HG03442 (cell line): ENCODE results near the gene ICAM3.

Experiments
- ATAC-seq: cut with Tn5 transposase; IDR thresholded peaks from one replicate; pipeline ENCODE4 v1.9.1; 2021; ENCODE audit warnings: mild to moderate bottlenecking, moderate library complexity; ENCODE audit not compliant: unreplicated experiment

The ICAM3 gene

DNA sequence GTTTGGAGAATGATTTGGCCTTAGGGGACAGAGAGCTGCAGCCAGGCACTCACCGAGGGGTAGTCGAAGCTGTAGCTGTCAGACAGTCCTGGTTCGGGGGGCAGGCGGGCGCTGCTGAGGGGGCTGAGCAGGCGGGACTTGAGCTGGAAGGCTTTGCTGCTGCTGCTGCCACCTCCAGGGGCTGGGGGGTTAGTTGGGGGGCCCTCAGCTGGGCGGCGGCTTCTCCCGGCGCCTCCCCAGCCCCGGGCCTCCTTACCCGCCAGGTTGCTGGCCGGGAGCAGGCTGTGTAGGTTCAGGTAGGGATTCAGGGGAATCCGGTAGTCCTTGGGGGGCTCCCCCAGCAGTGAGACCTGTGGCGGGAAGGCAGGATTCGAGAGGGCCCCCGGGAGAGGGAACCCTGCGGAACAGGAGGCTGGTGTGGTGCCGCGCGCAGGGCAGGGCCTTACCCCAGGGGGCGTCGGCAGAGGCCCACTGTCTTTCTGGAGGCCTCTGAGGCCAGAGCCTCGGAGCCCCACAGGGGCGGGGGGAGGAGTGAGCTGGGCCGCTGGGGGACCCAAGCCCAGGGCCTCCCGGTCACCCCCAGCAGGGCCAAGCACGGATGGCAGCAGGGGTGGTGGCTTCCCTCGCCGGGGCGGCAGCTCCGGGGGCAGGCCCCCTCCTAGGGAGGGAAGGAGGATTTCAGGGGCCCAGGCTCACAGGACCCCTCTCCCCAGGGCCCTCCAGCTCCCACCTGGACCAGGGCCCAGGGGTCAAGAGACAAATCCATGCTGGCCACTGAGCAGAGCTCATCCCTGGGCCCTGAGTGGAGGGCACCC, 18.6 kb downstream of the ICAM3 start:
- no peak for ATAC-seq

DNA sequence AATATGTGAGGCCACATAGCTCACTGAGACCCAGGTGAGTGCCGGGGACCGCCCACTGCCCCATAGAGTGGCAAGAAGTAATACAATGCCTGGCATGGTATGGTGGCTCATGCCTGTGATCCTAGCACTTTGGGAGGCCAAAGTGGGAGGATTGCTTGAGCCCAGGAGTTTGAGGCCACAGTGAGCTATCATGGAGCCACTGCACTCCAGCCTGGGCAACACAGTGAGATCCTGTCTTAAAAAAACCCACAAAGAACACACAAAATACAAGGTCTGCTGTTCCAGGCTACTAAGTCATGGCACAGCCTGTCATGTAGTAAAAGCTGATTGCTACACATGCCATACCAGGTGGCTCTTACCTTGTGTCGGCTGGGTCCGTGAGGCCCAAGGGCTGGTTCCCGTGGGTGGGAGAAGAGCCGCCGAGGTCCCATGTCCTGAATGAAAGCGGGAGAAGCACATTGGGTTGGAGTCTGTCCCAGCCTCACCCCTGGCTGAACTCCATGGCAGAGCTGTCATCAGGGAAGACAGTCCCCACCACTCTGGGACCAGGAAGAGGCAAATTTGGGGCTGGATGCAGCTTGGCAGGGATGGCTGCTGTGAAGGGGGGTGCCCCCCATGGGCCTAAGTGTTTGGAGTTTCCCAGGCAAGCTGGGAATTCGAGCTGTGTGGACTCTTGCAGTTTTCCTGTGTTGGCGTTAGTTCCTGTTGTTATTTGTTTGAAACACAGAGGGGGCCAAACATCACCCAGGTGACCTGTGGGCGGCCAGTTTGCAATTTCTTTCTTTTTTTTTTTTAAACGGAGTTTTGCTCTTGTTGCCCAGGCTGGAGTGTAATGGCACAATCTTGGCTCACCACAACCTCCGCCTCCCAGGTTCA, 20.4 kb downstream of the ICAM3 start:
- no peak for ATAC-seq

DNA sequence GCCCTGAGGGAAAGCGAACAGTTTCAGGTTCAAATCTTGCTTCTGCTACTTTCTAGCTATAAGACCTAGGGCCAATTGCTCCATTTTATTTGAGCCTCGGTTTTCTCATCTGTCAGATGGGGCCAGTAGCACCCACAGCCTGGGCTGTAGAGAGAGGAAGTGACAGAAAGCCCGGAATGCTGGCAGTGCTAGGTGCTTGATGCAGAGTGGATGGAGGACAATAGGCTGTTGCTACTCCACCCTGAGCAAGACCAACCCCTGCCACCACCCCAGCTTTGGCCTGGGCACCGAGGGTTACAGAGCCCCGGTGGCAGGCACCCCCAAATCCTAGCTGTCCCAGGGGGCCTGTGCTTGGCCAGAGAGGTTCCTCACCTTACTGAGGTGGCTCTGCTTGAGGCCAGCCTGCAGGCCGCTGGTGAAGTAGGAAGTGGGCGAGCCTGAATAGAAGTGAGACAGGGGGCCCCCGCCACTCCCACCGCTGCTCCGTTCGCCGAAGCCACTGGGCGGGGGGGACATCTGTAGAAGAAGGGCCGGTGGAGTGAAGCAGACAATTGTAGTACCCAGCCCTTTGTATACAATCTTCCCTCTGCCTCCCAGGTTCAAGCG, 21.5 kb downstream of the ICAM3 start:
- no peak for ATAC-seq

DNA sequence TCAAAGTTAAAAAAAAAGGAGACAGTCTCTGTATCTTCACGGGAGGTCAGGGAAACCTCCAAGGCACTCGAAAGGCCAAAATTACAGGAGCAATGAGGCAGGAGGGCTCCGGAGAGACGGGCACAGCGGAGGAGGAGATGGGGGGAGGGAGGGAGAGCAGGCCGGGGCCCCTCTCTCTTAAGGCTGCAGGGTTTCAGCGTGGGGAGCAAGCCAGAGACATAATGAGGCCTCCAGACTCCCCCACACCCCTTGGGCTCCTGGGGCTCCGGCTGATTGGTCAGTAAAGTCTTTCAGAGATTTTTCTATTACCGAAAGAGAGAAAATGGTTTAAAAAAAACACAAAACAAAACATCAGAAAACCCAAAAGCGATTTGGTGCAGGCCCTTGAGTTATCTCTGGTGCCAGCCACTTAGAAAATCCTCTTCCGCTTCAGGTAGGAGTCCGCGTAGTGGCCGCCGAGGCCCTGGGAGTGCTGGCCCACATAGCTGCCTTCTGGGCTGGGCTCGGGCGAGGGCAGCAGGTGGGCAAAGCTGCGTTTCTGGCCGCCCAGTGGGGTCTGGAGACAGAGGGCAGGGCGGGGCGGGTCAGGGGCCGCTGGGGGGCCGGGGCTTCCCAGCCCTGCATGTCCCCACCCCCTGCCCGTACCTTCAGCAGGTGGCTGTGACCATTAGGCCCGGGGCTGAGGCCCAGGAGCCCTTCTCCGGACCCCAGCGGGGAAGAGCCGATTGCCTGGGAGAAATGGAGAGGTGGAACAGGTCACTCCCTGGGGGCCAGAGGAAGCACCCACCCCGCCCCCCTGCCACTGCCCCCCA, 22.2 kb downstream of the ICAM3 start:
- ATAC-seq: no peak

DNA sequence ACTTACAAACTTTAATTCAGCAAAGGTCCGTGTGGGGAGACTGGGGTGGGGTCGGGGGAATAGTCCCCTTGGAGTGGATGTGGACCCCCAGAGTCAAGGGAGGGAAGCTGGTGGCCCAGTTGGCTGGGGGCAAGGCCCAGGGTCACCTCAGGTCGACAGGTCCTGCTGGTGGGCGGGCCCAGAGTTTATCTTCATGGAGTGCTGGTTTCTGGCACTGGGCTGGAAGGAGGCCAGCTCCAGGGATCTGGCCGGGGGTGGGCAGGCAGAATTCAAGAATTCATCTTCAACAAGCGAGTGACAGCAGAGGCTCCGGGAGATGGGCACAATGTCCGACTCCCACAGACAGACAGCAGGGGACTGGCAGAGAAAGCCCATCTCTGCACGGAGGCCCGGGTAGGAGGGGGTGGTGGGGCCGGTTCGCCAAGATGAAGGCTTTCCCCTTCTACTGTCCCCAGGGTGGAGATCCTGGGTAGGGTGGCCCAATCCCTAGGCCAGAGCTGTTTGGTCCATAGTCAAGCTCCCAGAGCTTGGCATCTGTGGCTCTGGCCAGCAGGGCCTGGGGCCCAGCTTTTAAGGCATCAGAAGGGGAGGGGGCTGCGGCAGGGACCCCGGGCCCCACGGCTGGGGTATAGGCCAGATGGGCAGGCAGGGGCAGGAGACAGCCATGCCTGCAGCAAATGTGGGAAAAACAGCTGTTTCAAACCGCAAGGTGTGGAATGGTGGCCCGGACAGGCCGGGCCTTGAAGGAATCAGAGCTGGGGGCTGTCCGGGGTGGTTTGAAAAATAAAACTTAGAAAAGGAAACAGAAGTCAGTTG, 23.0 kb downstream of the ICAM3 start:
- ATAC-seq: no peak

DNA sequence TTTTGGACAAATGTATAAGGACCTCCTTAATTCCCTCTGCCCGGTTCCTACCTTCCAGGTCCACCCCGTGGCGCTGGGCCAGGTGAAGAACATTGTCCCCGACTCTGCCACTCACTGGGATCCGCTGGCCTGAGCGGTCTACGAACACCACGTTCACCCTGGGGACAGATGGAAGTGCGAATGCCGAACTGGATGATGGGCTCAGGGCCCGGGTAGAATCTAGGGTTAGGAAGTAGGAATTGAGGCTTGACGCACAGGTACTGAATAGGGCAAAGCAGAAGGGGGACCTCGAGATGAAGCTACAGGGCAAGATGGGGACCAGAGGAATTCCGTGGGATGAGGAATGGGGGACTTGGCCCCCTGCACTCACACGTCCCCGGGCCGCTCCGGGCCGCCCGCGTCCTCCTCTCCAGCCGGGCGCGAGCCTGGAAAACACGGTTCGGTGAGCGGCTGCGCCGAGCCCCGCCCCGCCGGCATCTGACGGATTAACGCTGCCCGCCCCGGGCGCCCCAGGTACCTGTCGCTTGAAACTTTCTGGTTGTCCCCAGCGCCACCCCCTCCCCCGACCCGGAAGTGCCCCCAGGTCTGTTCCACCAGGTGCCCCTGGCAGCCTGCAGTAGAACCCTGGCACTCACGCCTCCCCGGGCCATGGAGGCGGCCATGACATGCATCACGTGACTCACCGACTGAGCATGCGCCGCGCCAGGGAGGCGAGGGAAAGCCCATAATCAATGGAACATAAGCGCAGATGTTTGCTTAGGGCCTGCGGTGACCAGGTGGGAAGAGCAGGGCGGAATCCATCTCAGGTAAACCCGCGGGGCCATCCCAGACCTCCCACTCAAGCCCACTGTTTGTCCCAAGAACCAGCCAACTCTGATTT, 23.8 kb downstream of the ICAM3 start, which contains the start of gene FDX2:
TSS of gene FDX2 (minus strand) at position 681 of the 880 bp plus-strand sequence. CDS start at position 662, 19 bp downstream.
- ATAC-seq: peak; percentile 67

DNA sequence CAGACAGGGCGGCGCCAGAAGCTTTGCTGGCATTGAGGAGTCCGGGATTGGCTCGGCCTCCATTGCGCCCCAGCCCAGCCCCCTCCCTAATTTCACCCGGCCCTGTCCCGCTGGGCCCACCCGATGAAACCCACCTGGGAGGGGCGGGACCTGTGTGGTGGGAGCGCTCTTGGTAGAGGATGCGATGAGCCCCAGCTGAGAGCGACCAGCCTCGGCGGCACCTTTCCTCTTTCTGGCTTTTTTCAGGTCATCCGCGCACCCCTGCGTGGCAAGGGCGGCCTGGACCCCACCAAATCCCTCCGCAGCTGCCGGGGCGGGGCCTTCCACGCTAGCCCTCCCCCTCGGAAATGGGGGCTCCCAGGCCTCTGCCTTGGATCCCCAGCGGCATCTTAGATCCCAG, 30.0 kb downstream of the ICAM3 start, which contains the start of gene ZGLP1:
TSS of gene ZGLP1 (minus strand) at position 393 of the 400 bp plus-strand sequence.
- ATAC-seq: no peak

DNA sequence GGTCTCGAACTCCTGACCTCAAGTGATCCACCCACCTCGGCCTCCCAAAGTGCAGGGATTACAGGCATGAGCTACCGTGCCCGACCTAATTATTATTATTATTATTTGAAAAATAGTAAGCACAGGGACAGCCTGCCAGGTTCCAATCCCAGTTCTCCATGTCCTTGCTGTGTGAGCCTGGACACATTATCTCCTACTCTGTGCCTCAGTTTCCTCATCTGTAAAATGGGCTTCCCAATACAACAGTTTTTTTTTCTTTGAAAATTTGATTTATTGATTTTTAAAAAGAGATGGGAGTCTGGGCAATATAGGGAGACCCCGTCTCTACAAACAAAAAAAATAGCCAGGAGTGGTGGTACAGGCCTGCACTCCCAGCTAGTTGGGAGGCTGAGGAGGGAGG, 33.1 kb downstream of the ICAM3 start:
- no peak for ATAC-seq

DNA sequence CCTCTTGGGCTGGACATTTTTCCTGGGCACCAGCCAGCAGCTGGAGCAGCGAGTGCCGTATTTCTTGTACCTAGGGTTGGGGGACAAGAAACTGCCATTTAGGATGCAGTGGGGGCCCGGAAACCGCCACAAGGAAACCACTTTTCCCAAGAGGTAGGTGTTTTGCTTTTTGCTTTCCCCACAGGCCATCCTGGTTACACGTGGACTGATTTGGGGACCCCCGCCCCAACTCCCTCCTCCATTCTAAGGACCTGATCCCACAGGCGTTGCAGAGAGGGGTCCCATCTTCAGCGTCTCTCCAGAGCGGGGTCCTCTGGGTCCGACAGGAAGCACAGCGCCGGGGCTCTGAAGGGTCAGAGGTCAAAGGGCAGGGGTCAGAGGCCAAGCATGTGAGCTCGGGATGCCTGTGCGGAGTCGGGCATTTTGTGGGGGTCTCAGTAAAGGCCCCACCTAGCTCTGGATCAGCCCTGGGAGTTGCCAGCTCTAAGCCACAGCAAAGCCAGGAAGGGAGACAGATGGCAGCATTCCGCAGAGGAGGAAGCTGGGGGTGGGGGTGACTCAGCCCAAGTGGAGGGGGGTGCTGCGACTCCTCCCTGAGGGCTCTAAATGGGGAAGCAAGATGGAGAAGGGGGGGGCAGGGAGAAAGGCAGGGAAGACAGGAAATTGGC, 34.2 kb downstream of the ICAM3 start:
- ATAC-seq: no peak

DNA sequence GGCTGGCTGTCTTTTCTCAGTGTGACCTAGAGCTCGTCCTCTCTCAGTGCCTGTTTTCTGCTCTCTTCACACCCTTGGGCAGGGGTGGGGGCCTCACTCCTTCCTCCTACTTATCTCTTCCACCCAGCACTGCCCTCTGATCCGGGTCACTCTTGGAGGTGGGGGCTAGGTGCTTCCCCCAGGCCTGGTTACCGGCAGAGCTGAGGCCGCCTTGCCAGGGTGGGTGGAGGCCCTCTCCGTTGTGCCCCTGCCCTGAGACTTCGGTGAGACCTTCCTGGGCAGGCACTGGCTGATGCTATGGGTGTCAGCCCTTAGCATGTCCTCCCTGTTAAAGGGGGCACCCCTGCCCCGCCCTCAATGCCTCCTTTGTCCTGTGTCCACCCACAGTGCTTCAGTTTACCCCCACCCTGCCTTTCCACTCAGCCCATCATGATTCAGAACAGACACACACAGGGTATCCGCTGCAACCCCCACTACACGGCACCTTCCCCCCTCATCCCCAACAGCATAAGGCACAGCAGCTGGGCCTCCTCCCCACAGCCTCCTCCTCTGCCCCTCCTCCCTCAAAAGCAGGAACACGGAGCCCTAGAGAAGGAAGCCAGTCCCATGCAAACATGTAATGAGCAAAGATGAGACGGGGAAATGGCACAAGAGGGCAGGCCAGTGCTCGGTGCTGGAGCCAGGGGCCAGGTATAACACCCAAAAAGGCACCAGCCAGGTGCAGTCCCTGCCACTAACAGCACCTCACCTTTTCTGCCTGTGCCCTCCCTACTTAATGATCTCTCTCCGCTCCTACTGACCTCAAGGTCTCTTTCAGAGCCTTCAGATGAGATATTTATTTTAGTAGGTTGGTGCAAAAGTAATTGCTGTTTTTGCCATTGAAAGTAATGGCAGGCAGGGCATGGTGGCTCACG, 39.6 kb downstream of the ICAM3 start:
- ATAC-seq: no peak

DNA sequence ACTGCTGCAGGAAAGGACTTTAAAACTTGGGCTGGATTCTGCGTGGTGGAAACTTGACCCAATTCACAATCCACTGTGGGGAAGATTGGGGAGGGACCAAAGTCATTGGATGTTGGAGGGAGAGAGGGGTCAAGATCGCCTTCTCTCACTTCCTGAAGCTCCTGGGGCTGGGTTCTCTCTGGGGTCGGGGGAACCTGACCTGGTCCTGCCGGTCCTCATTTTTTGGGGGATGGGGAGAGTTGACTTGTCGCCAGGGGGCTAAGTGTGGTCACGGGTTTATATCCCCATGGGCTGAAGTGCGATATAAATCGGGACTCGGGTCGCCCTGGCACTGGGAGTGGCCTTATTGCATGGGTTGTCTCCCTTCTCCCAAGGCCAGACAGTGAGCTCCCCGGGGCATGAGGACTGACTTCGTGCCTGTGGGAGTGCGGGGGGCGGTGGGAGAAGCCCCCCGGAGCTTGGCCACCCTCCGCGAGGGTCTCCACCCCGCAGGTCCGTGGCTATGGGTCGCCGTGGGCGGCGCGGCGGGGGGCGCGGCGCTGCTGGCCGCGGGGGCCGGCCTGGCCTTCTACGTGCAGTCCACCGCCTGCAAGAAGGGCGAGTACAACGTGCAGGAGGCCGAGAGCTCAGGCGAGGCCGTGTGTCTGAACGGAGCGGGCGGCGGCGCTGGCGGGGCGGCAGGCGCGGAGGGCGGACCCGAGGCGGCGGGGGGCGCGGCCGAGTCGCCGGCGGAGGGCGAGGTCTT, 43.4 kb downstream of the ICAM3 start:
- ATAC-seq: no peak

DNA sequence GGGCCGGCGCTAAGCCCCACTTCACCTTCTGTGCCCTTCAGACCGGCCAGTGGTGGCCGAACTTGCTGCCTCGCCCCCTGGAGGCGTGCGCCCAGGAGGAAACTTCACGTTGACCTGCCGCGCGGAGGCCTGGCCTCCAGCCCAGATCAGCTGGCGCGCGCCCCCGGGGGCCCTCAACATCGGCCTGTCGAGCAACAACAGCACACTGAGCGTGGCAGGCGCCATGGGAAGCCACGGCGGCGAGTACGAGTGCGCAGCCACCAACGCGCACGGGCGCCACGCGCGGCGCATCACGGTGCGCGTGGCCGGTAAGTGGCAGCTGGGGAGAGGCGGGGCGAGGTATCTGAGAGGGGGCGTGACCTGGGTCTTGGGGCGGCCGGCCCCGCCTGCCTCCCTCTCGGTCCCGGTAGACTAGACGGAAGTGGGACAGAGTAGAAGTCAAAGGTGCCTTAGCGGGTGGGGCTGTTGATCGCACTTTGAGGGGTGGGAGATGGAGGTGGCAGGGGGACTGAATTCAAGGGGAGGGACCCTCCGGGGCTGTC, 44.0 kb downstream of the ICAM3 start:
- no peak for ATAC-seq

DNA sequence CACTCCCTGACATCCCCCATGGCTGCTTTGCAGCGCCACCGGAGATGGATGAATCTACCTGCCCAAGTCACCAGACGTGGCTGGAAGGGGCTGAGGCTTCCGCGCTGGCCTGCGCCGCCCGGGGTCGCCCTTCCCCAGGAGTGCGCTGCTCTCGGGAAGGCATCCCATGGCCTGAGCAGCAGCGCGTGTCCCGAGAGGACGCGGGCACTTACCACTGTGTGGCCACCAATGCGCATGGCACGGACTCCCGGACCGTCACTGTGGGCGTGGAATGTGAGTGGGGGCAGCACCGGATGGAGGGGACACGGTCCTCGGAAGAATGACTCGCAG, 45.1 kb downstream of the ICAM3 start:
- no peak for ATAC-seq

DNA sequence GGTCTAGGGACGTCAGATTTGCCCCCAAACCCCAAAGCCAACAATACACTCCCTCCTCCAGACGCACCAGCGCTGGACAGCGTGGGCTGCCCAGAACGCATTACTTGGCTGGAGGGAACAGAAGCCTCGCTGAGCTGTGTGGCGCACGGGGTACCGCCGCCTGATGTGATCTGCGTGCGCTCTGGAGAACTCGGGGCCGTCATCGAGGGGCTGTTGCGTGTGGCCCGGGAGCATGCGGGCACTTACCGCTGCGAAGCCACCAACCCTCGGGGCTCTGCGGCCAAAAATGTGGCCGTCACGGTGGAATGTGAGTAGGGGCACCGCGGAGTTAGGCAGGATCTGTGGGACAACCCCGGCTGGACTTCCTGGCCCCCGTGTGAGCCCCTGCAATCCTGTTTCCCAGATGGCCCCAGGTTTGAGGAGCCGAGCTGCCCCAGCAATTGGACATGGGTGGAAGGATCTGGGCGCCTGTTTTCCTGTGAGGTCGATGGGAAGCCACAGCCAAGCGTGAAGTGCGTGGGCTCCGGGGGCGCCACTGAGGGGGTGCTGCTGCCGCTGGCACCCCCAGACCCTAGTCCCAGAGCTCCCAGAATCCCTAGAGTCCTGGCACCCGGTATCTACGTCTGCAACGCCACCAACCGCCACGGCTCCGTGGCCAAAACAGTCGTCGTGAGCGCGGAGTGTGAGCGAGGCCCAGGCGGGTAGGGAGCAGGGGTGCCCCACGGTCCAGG, 45.6 kb downstream of the ICAM3 start:
- ATAC-seq: no peak

DNA sequence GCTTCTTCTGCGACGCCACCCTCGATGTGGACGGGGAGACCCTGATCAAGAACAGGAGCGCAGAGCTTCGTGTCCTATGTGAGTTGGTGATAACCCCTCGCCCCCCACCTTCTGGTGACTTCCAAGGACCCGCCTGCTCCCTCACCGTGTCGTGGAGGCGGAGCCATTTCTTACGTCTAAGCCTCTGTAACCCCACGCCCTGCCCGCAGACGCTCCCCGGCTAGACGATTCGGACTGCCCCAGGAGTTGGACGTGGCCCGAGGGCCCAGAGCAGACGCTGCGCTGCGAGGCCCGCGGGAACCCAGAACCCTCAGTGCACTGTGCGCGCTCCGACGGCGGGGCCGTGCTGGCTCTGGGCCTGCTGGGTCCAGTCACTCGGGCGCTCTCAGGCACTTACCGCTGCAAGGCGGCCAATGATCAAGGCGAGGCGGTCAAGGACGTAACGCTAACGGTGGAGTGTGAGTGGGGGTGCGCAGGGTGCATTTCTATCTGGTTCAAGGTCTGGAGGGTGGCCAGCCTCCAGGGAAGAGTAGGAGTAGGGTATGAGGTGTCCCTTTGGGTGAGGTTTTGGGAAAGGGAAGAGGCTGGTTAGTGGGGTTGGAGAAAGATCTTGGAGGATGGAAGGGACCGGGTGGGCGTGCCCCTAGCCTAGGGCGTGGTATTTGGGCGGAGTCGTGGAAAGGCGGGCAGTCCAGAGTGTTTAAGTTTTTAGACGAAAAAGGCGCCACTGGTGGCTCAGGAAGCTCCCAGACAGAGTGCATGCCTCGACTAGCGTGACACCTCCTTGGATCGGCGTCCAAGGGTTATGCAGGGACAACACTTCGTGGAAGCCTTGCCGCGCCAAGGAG, 46.4 kb downstream of the ICAM3 start:
- no peak for ATAC-seq
